ENCODE results near the gene UTS2R. TPM values are rescaled to one million over a fixed set of nuclear protein-coding genes. Genes with fewer than 3 reads are reported as not detected.

UTS2R gene
- polyA plus RNA-seq, 1 donor (not counting 4 experiments of a cell fraction or from before 2014, with no cell fraction given) = not detected

DNA sequence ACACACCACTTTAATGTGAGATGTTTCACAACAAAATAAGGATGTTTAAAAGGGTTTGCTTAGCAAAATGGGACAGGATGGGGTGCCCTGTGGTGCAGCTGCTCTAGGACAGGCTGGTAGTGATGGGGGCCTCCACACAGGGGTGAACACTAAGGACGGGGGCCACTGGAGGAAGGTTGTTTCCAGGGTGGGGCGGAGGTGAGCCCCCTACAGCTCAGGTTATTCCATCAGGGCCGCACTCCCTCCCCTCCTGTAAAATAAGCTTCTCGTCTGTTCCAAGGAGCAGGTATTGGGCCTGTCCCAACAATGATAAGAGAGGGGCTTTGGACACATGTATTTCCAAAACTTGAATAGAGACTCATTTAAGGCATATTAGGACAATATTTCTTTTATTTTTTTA is 44.7 kb downstream of the UTS2R start:
- Histone ChIP-seq H3K4me2 (ENCODE audit: control insufficient read depth, extremely low read depth, insufficient read depth, low read depth, low read length) (no peak overlapping the region), H3K27ac (ENCODE audit: control insufficient read depth, insufficient read depth, low read length) (no peak overlapping the region), H3K27me3 (ENCODE audit: control insufficient read depth, extremely low read depth, insufficient read depth, low read length) (no peaks in the 10 kb centered on the region), H3K9ac (ENCODE audit: control insufficient read depth, extremely low read depth, insufficient read depth, low read length) (no peak overlapping the region), H3K79me2 (ENCODE audit: control insufficient read depth, insufficient read depth, low read length) (peaks cover 4% of the 10 kb centered on the region), H3K4me1 (ENCODE audit: control insufficient read depth, extremely low read depth, insufficient read depth, low read length) (peaks cover 16% of the 10 kb centered on the region), H3K9me1 (ENCODE audit: control insufficient read depth, extremely low read depth, insufficient read depth, low read length) (no peaks in the 10 kb centered on the region), H3K4me3 (ENCODE audit: control insufficient read depth in 2 of 3, extremely low read depth in 1 of 3, insufficient read depth in 2 of 3, low read depth in 1 of 3, low read length in 3 of 3) (no peak overlapping the region), H2AFZ (ENCODE audit: control insufficient read depth, low read length) (no peak overlapping the region), H3K9me3 (ENCODE audit: control insufficient read depth, low read depth, low read length) (no peaks in the 10 kb centered on the region), H4K20me1 (ENCODE audit: control insufficient read depth, extremely low read depth, insufficient read depth, low read length) (peaks cover 9% of the 10 kb centered on the region), H3K36me3 (ENCODE audit: control insufficient read depth in 2 of 2, extremely low read depth in 1 of 2, insufficient read depth in 2 of 2, low read length in 2 of 2) (peaks cover 0 to 3% of the 10 kb centered on the region in 2 experiments)
- dilution Hi-C loops (cut with MboI; ENCODE audit: extremely low pct_ligation_motif_present, low sequenced_read_pairs) = no loop called here
- DNase-seq (ENCODE audit: low read depth, low spot score) (no peak), FAIRE-seq (no peak)
- no peak for TF ChIP-seq EZH2 (IDR thresholded peaks at IDR 0.05; ENCODE audit: low read length)
- TF ChIP-seq, protein P1, sequence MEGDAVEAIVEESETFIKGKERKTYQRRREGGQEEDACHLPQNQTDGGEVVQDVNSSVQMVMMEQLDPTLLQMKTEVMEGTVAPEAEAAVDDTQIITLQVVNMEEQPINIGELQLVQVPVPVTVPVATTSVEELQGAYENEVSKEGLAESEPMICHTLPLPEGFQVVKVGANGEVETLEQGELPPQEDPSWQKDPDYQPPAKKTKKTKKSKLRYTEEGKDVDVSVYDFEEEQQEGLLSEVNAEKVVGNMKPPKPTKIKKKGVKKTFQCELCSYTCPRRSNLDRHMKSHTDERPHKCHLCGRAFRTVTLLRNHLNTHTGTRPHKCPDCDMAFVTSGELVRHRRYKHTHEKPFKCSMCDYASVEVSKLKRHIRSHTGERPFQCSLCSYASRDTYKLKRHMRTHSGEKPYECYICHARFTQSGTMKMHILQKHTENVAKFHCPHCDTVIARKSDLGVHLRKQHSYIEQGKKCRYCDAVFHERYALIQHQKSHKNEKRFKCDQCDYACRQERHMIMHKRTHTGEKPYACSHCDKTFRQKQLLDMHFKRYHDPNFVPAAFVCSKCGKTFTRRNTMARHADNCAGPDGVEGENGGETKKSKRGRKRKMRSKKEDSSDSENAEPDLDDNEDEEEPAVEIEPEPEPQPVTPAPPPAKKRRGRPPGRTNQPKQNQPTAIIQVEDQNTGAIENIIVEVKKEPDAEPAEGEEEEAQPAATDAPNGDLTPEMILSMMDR (optimal IDR thresholded peaks at IDR 0.05 in 1 of 3, IDR thresholded peaks at IDR 0.05 in 1 of 3, conservative IDR thresholded peaks at IDR 0.05 in 1 of 3; ENCODE audit: extremely low read depth in 1 of 3, insufficient read depth in 2 of 3, low read length in 3 of 3) = no peak

DNA sequence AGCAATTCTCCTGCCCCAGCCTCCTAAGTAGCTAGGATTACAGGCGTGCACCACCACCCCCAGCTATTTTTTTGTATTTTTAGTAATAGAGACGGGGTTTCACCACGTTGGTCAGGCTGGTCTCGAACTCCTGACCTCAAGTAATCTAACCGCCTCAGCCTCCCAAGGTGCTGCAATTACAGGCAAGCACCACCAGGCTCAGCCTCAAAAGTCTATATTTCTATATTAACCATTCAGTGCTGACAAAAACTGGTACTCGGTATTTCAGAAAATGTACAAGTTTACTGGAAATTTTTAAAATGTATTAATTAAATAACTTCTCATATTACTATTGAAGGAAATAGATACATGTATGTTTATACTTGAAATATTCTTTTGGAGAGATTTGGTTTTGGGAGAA is 45.2 kb downstream of the UTS2R start:
- DNase-seq (ENCODE audit: low read depth, low spot score) (no peak), FAIRE-seq (no peak)
- Histone ChIP-seq H3K36me3 (ENCODE audit: control insufficient read depth in 2 of 2, extremely low read depth in 1 of 2, insufficient read depth in 2 of 2, low read length in 2 of 2) (peaks cover 0 to 3% of the 10 kb centered on the region in 2 experiments), H3K4me1 (ENCODE audit: control insufficient read depth, extremely low read depth, insufficient read depth, low read length) (peaks cover 16% of the 10 kb centered on the region), H2AFZ (ENCODE audit: control insufficient read depth, low read length) (no peak overlapping the region), H3K4me2 (ENCODE audit: control insufficient read depth, extremely low read depth, insufficient read depth, low read depth, low read length) (no peak overlapping the region), H3K4me3 (ENCODE audit: control insufficient read depth in 2 of 3, extremely low read depth in 1 of 3, insufficient read depth in 2 of 3, low read depth in 1 of 3, low read length in 3 of 3) (no peak overlapping the region), H3K27ac (ENCODE audit: control insufficient read depth, insufficient read depth, low read length) (no peak overlapping the region), H3K27me3 (ENCODE audit: control insufficient read depth, extremely low read depth, insufficient read depth, low read length) (no peaks in the 10 kb centered on the region), H3K79me2 (ENCODE audit: control insufficient read depth, insufficient read depth, low read length) (peaks cover 4% of the 10 kb centered on the region), H3K9ac (ENCODE audit: control insufficient read depth, extremely low read depth, insufficient read depth, low read length) (no peak overlapping the region), H4K20me1 (ENCODE audit: control insufficient read depth, extremely low read depth, insufficient read depth, low read length) (peaks cover 9% of the 10 kb centered on the region), H3K9me1 (ENCODE audit: control insufficient read depth, extremely low read depth, insufficient read depth, low read length) (no peaks in the 10 kb centered on the region), H3K9me3 (ENCODE audit: control insufficient read depth, low read depth, low read length) (no peaks in the 10 kb centered on the region)
- dilution Hi-C loops (cut with MboI; ENCODE audit: extremely low pct_ligation_motif_present, low sequenced_read_pairs) = no loop called here
- no peak for TF ChIP-seq EZH2 (IDR thresholded peaks at IDR 0.05; ENCODE audit: low read length)
- TF ChIP-seq, protein P1 (optimal IDR thresholded peaks at IDR 0.05 in 1 of 3, IDR thresholded peaks at IDR 0.05 in 1 of 3, conservative IDR thresholded peaks at IDR 0.05 in 1 of 3; ENCODE audit: extremely low read depth in 1 of 3, insufficient read depth in 2 of 3, low read length in 3 of 3) = no peak
